H1 (cell line): Measurements from ENCODE around the gene UGGT2.

Source experiments
- CREB1 ChIP-seq: IDR thresholded peaks from 2 replicates; pipeline ENCODE4 v1.6.1; 2012; ENCODE audit warnings: inconsistent platforms
- CTCF ChIP-seq, 3 experiments: IDR thresholded peaks; 1 replicate in 2 of 3; 2 replicates in 1 of 3; pipeline versions ENCODE4 v1.5.1 to v1.6.1; 2011; ENCODE audit warnings: low read length in 3 of 3, mild to moderate bottlenecking in 3 of 3, inconsistent platforms in 2 of 3, low read depth in 1 of 3, moderate library complexity in 1 of 3; ENCODE audit not compliant: insufficient read depth in 1 of 3; ENCODE audit errors: control extremely low read depth in 1 of 3
- E2F6 ChIP-seq: IDR thresholded peaks from 2 replicates; pipeline ENCODE4 v1.6.1; 2012; ENCODE audit warnings: inconsistent platforms
- EZH2 ChIP-seq: fragments of 200-600 bp; sonication (generic); IDR thresholded peaks from 2 replicates; pipeline ENCODE4 v1.7.1; 2012; ENCODE audit warnings: low read depth, mild to moderate bottlenecking, moderate library complexity, low read length, inconsistent platforms; ENCODE audit not compliant: severe bottlenecking
- JUND ChIP-seq: IDR thresholded peaks from 2 replicates; pipeline ENCODE4 v1.6.1; 2011; ENCODE audit warnings: mild to moderate bottlenecking, improper control_type of control experiment, low read length
- TCF12 ChIP-seq: IDR thresholded peaks from 2 replicates; pipeline ENCODE4 v1.6.1; 2011; ENCODE audit warnings: low read depth, mild to moderate bottlenecking, low read length
- ZNF274 ChIP-seq: IDR thresholded peaks from 2 replicates; pipeline ENCODE4 v1.7.0; 2012; ENCODE audit warnings: low read length, borderline replicate concordance; ENCODE audit errors: extremely low read depth
- TF ChIP-seq, protein P1 (sequence below): IDR thresholded peaks from 2 replicates; pipeline ENCODE4 v1.6.1; 2012; ENCODE audit warnings: inconsistent platforms

DNA sequence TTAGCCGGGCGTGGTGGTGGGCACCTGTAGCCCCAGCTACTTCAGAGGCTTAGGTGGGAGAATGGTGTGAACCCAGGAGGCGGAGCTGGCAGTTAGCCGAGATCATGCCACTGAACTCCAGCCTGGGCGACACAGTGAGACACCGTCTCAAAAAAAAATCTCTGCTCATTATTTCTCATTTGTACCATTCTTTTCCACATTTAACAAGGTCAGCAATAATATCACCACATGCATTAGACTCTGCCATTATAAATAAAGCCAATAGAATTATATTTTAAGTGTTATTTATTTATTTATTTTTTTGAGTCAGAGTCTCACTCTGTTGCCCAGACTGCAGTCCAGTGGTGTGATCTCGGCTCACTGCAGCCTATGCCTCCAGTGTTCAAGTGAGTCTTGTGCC is 24.2 kb downstream of the UGGT2 start:
- TF ChIP-seq CTCF (IDR thresholded peaks at IDR 0.05; ENCODE audit: control extremely low read depth in 1 of 3, insufficient read depth in 1 of 3, low read depth in 1 of 3, low read length in 3 of 3) (no peak), ZNF274 (no peak), E2F6 (no peak), EZH2 (no peak), JUND (no peak), CREB1 (no peak), TCF12 (no peak)
- TF ChIP-seq, protein P1, sequence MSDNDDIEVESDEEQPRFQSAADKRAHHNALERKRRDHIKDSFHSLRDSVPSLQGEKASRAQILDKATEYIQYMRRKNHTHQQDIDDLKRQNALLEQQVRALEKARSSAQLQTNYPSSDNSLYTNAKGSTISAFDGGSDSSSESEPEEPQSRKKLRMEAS = no peak
